ENCODE measurements around the gene ZNF853.

- TF ChIP-seq SUZ12 (IDR thresholded peaks at IDR 0.05; ENCODE audit: extremely low read depth, insufficient read depth, insufficient read length), result no peak
- TF ChIP-seq YY1 (IDR thresholded peaks at IDR 0.05; ENCODE audit: insufficient read depth, insufficient read length), result no peak
Observed at GRCh38 chr7:6647080-6647479, 31.7 kb downstream of the ZNF853 start.

All from NT2/D1 (cell line).